Cardiac fibroblast (primary cell): Measurements from ENCODE around the gene ABCA6.

Experiments
- DNase-seq, 2 donors: peaks; one replicate each; pipeline versions ENCODE4 v3.0.0 to v3.0.0-alpha.2; 2010; ENCODE audit warnings: low read depth in 2 of 2
- H3K4me3 ChIP-seq, 2 donors: replicated peaks in 1 of 2; 1 replicate in 1 of 2; 2 replicates in 1 of 2; pipeline ENCODE4 v1.5.1; 2011; ENCODE audit warnings: low read depth in 2 of 2, low read length in 2 of 2, mild to moderate bottlenecking in 2 of 2, moderate library complexity in 1 of 2
- TF ChIP-seq, protein P1 (sequence below): IDR thresholded peaks from one replicate; pipeline ENCODE4 v1.5.1; 2011; ENCODE audit warnings: low read depth, mild to moderate bottlenecking, low read length, inconsistent platforms

The ABCA6 gene

GRCh38 chr17:69055334-69055733 lies 86.4 kb downstream of the ABCA6 start:
- no peak for DNase-seq
- no peak overlapping the region for H3K4me3 ChIP-seq
- TF ChIP-seq, protein P1, sequence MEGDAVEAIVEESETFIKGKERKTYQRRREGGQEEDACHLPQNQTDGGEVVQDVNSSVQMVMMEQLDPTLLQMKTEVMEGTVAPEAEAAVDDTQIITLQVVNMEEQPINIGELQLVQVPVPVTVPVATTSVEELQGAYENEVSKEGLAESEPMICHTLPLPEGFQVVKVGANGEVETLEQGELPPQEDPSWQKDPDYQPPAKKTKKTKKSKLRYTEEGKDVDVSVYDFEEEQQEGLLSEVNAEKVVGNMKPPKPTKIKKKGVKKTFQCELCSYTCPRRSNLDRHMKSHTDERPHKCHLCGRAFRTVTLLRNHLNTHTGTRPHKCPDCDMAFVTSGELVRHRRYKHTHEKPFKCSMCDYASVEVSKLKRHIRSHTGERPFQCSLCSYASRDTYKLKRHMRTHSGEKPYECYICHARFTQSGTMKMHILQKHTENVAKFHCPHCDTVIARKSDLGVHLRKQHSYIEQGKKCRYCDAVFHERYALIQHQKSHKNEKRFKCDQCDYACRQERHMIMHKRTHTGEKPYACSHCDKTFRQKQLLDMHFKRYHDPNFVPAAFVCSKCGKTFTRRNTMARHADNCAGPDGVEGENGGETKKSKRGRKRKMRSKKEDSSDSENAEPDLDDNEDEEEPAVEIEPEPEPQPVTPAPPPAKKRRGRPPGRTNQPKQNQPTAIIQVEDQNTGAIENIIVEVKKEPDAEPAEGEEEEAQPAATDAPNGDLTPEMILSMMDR, result no peak

DNA sequence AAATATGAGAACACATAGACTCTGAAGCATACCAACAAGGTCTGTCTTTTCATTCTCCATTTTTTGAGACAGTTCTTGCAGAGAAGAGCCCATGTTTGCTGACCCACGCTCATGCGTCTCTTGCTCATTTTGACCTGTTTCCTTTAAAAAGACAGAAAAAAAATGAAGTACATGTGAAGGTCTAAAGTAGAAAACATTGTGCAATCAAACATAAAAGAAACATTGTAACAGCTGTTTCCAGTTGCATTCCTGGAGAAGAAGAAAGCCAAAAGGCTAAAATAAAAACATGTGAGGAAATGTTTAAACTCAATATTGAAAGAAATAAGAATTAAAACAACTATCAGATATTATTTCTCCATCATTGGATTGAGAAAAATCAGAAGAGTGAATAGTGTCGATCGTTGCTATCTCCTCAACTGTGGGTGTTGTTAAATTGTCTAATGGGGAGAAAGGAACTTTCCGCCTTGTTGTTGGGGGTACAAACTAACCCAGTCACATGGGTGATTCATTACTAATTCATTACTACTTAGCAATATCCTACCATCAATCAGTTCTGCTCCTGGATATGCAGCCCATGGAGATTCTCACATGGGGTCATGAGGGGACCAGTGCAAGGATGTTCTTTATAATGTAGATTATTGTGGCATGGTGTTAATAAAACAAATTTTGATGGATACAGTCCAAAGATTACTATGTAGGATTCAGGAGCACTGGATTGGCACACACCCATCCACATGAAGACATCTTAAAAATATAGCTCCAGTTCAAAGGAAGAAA lies 90.5 kb downstream of the ABCA6 start:
- TF ChIP-seq, protein P1, result no peak
- DNase-seq, result peak; percentile 78 to 84
- H3K4me3 ChIP-seq, result no peak overlapping the region

DNA sequence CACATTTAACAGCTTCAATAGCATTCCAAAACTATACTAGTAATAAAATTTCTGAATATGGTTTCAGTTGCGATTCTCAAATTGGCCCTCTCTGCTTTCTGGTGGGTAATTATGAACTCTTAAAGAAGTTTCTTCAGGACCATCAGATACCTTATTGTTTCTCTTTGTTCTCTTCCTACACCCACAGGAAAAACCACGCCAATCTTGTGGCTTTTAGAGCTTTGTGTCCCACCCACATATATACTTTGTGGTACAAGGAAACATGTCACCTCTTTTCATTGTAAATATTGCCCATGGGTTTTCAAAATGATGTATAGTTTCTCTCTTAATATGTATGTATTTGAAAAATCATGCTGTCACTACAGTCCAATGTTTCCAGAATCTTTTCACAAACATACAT lies 93.1 kb downstream of the ABCA6 start:
- no peak for DNase-seq
- TF ChIP-seq, protein P1, result no peak
- no peak overlapping the region for H3K4me3 ChIP-seq

- DNase-seq, result peak; percentile 87 to 99
- TF ChIP-seq, protein P1, result no peak
- no peak overlapping the region for H3K4me3 ChIP-seq
These were observed 94.1 kb downstream of the ABCA6 start for GRCh38 chr17:69047368-69048263.

- no peak overlapping the region for H3K4me3 ChIP-seq
- TF ChIP-seq, protein P1, result no peak
- DNase-seq, result no peak
These were observed 95.4 kb downstream of the ABCA6 start for GRCh38 chr17:69046121-69046807.

- no peak overlapping the region for H3K4me3 ChIP-seq
- DNase-seq, result no peak
- TF ChIP-seq, protein P1, result no peak
These were observed 96.0 kb downstream of the ABCA6 start for GRCh38 chr17:69045646-69046045.
